ENCODE data around the gene CIZ1. TPM values are rescaled to one million over a fixed set of nuclear protein-coding genes. Genes with fewer than 3 reads are reported as not detected.

The CIZ1 gene
- total RNA-seq, 1 experiment from 2014 or later = 60.6 TPM

DNA sequence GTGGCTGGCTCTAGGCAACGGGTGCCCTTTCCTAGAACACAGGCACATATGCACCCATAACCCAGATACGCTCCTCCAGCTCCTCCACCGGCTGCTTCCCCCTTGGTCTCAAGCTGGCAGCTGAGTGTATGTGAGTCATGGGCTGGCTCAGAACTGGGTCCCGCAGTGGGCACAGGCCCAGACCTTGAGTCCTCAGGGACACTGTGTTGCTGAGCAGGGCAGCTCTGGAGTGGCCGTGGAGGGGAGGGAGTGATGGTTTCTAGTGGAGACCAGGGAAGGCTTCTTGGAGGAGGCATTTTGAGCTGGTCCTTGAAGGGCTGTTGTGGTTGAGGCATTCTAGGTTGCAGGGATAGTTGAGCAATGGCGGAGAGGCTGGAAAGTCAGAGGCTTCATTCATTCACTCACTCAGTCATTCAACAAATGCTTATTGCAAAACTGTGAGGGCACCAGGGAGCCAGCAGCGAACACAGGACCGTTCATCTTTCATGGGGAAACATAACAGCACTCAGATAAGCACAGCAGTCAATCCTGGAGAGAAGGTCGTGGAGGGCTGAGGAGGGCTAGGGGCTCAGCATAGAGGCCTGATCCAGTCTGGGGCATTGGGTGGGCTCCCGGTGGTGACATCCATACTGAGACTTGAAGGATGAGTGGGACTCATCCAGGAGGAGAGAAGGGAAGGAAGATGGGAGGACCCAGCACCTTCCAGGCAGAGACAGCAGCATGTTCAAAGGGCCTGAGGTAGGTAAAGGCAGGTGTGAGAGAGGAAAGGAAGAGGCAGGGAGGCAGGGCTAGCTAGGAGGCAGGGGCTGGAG lies 29.0 kb downstream of the CIZ1 start:
- peak; percentile 69 for DNase-seq (ENCODE audit: low spot score)

DNA sequence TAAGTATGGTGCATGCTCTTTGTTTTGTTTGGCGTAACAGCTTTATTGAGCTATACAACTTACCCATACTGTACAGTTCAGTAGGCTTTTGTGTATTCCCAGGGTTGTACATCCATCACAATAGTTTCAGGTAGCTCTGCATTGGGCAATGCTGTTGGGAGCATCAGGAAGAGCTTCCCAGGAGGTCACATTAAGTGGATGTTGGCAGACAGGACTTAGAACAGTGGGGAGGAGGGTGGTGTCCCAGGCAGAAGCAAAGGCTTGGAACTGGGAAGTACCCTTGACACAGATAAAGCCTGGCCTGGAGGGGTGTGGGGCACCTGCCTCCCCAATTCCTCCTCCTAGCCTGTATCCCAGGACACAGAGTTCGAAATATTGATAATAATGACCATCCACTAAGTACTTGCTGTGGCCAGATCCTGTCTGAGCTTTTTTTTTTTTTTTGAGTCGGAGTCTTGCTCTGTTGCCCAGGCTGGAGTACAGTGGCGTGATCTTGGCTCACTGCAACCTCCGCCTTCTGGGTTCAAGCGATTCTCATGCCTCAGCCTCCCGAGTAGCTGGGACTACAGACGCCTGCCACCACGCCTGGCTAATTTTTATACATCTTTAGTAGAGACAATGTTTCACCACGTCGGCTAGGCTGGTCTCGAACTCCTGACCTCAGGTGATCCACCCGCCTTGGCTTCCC lies 30.0 kb downstream of the CIZ1 start:
- DNase-seq (ENCODE audit: low spot score) = no peak

DNA sequence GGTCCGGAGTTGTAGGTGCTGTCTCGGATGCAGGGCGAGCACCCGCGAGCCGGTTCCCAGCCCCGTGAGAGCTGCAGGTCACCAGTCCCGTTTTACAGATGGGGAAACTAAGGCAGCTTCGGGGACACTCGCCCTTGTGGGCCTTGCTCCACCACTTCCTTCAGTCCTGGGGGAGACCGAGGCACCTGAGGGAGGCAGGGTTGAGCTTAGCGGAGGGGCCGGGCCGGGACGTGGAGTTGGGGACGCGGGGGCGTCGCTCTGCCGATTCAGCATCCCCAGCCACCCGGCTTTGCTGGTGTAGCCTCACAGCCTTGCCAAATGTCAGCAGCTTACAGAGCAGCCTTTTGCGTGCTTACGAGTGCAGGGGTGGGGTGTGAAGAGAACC lies 30.8 kb downstream of the CIZ1 start:
- no peak for DNase-seq (ENCODE audit: low spot score)

DNA sequence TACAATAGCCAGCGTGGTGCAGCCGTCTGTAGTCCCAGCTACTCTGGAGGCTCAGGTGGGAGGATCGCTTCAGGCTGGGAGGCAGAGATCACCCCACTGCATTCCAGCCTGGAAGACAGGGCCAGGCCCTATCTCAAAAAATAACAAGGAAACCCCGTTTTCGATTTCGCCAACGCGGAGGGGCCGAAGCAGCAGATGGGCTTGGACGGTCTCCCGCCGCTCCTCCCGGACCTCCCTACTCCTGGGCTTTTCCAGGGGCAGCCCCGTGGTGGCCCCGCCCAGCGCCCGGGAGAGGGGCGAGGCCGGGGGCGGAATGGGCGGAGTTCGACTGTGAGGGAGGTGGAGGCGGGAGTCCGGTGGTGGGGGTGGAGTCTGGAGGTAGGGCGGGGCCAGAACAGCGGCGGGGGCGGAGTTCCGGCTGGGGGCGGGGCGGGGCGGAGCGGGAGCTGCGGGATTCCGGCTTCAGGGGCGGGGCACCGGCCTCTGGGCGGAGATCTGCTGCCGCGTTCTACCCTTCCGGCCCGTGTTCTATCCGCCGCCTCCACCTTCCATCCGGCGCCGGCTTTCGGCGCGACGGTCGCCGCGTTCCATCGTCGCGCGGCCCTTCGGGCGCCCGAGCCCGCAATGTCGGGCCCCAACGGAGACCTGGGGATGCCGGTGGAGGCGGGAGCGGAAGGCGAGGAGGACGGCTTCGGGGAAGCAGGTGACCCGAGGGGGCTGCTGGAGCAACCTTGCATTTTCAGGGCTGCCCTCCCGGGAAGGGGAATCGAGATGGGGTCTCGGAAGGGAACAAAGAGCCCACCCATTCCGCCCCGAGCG lies 31.4 kb downstream of the CIZ1 start, which contains the start of gene BBLN:
TSS of gene BBLN (plus strand) at position 482 of the 819 bp plus-strand sequence. CDS start at position 625, 143 bp downstream.
- DNase-seq (ENCODE audit: low spot score) = peak; percentile 85

DNA sequence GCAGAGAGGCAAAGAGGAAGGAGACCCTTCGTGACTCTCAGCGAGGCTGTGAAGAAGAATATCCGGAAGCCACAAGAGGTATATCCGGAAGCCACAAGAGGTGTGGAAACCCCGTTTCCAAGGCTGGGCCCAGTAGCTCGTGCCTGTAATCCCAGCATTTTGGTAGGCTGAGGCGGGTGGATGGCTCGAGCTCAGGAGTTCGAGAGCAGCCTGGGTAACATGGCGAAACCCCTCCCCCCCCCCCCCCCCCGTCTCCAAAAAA lies 31.9 kb downstream of the CIZ1 start:
- DNase-seq (ENCODE audit: low spot score) = no peak

DNA sequence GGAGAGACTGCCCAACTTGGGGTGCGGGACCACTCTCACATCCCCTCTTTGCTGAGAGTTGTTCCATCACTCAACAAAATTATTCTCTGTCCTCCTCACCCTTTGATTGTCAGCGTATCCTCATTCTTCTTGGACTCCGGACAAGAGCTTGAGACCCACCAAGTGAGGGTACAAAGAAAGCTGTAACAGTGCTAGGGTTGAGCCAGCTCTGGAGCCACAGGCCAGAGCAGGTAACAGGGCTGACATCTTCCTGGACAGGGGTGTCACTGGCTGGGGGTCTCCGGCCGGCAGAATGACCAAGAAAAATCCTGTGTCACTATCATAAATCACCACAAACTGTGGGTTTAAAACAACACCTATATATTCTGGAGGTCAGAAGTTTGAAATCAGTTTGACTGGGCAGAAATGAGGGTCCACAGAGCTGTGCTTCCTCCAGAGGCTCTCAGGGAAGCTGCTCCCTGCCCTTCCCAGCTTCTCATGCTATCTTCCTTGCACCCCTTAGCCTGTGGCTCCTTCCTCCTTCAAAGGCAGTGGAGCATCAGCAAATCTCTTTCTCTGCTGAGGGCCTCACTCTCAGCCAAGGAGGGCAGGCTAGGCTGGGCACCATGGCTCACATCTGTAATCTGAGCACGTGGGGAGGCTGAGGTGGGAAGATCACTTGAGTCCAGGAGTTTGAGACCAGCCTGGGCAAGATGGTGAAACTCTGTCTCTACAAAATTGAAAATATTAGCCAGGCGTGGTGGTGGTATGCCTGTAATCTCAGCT lies 35.5 kb downstream of the CIZ1 start:
- no peak for DNase-seq (ENCODE audit: low spot score)

DNA sequence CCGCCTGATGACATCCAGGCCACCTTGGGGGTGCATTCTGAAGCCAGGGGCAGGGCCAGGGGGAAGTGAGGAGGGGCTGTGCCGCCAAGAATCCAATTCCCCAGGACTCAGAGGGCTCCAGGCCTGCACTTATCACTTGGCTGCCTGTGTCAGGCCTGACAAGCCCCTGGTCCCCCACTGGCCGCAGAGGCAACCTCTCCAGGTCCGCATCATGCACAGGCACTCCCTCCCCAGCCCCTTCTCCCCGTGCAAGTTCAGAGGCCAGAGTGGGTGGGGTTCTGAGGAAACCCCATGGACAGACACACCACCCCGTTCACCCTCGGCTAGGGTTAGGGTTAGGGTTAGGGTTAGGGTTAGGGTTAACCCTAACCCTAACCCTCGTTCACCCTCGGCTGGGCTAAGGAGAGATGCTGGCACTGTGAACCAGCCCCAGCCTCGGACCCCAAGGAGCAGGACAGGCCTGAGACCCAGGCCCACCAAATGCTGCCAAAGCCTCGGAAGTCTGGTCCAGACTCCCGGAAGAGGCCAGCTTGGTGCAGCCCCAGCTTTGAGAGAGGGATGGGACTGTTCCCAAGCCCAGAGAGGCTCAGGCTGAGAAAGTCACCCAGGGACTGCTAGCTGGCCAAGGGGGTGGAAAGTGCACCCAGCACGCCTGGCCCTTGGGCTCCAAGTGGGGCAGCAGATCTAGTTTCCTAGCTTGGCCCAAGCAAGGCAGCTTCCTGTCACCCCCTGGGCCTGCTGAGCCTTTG lies 37.3 kb downstream of the CIZ1 start:
- DNase-seq (ENCODE audit: low spot score) = no peak

DNA sequence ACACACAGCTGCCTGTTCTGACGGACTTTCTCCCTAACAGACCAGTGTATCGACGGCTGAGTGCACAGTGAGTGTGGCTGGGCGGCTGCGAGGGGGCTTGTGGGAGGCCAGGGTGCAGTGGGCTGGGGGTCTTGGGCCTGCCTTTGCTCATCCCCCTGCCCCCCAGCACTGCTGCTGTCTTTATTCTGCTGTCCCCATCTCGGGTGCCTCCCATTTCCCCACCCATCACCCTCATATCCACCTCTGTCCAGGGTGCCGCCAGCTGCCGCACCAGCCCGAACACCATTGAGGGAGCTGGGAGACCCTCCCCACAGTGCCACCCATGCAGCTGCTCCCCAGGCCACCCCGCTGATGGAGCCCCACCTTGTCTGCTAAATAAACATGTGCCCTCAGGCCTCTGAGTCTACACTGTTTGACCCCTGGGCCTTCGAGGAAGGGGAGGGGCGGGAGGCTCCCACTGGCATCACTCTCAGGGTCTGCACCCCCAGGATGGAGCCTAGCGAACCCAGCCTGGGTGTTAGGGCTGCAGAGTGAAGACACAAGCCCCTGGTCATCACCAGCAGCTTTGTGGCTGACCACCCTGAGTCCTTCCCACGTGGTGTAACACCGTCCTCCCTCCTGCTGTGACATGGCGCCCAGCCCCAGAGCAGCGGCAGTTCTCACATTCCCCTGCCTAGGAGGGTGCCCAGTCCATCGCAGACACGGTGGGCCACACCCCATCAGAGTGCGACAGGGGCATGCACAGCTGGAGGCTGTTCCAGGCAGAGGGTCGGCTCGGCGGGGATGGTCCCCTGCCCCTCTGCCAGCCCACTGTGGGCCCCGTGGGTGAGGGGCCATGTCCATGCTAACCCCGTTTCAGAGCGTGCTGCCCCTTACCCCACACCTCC lies 38.1 kb downstream of the CIZ1 start:
- no peak for DNase-seq (ENCODE audit: low spot score)

DNA sequence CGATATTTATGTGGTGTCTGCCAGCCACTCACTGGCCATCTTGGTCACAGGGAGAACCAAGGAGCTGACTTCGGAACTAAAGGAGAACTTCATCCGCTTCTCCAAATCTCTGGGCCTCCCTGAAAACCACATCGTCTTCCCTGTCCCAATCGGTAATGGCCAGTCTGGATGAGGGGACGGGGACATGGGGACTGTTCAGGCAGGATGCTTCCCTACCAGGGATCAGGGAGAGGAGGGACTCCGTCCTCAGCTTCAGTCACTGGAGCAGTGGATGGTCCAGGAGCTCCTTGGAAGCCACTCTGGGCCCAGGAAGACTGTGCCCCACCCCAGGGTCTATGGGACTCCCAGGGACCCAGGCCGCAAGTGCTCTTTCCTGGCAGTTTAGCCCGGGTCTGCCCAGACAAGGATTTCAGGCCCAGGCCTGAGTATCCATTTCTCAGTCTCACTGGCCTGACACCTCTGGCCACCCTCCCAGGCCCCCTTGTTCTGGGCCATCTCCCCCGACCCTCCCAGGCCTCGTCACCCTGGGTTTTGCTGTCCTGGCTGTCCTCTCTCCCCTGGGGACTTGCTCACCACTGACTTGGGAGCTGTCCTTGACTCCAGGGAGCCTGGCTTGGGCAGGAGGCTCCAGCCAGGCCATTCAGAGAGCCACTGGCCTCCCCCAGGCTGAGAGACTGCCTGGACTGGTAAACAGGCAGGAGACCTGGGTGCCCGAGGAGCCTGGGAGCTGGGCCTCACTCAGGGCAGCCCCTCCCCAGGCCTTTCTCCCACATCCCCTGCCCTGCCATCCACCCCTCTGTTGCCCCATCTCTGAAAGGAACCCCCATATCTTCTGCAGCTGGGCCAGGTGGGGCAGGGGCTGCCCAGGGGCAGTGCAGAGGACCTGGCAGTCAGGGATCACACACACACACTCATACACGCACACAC lies 39.0 kb downstream of the CIZ1 start:
- no peak for DNase-seq (ENCODE audit: low spot score)

DNA sequence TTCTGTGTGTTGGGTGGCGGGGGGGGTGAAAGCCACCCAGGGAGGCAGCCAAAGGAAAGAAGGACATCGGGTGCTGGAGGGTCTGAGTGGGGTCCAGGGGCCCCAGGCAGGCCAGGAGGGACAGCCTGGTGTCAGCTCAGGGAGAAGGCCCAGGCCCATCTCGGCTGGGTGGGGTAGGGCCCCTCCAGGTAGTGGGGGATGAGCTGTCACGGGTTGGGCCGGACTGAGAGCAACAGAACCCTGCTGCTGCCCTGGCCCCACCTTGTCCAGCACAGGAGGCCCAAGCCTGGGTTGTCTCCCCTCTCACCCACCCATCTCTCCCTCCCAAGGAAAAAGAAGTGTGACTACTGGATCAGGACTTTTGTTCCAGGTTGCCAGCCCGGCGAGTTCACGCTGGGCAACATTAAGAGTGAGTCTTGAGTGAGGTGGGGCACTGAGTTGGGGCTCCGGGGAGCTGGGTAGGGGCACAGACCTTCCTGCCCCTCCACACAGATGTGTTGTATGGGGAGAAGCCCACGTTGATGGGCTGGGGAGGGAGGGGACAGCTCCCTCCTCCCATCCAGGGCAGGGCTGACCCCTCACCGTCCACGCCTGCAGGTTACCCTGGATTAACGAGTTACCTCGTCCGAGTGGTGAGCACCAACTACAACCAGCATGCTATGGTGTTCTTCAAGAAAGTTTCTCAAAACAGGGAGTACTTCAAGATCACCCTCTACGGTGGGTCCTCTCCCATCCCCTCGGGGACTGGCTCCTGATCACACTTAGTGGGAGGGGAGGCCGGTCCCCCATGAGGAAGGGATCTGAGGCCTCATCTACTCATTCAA lies 39.9 kb downstream of the CIZ1 start:
- DNase-seq (ENCODE audit: low spot score) = no peak

DNA sequence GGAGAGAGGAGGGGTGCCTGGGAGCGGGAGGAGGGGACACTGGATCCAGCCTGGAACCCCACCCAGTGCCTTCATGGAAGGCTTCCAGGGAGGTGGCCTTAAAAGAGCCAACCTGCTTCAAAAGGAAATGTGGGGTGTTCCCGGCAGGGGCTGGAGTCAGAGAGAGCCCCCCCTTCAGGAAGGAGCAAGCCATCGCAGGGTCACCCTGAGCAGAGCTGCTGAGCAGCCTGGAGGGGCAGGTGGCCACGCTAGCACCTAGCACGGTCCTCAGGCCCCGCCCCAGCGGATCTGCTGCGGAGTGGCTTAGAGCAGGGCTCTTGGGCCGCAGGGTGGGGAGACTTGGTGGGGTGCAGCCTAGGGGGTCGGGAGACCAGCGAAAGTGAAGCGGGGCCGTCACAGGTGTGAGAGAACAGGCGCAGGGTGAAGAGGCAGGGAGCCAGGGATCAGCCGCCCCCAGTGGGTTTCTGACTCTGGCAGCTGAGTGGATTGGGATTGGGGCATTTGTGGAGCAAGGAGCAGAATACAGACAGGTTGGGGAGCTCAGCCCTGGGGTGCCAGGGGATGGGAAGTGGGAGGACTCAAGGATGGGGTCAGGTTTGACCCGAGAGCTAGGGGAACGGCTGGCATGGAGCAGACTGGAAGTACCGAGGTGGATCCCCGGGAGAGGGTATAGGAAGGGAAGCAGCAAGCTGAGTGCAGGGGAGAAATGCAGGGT lies 40.6 kb downstream of the CIZ1 start:
- no peak for DNase-seq (ENCODE audit: low spot score)

DNA sequence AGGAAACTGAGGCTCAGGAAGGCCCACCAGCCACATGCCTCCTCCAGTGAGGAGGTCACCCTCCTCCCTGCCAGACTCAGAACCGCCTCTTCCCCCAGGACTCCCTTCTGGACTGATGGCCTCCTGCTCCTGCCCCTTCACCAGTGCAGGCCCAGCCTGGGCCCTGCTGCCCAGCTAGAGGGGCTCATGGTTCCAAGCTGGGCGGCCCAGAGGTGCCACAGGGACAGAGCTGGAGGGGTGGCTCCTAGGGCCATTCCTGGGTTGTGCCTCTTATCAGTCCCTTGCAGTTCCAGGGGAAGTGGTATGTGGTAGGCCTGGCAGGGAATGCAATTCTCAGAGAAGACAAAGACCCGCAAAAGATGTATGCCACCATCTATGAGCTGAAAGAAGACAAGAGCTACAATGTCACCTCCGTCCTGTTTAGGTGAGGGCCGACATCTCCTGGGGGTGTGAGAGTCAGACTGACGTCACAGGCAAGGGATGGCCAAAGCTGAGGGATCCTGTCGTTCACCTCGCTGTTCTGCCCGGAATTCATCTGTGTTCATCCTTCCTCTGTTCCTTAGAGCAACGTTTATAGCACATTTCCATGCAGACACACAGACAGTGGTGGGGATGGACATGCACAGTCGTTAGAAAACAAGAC lies 41.3 kb downstream of the CIZ1 start:
- no peak for DNase-seq (ENCODE audit: low spot score)

DNA sequence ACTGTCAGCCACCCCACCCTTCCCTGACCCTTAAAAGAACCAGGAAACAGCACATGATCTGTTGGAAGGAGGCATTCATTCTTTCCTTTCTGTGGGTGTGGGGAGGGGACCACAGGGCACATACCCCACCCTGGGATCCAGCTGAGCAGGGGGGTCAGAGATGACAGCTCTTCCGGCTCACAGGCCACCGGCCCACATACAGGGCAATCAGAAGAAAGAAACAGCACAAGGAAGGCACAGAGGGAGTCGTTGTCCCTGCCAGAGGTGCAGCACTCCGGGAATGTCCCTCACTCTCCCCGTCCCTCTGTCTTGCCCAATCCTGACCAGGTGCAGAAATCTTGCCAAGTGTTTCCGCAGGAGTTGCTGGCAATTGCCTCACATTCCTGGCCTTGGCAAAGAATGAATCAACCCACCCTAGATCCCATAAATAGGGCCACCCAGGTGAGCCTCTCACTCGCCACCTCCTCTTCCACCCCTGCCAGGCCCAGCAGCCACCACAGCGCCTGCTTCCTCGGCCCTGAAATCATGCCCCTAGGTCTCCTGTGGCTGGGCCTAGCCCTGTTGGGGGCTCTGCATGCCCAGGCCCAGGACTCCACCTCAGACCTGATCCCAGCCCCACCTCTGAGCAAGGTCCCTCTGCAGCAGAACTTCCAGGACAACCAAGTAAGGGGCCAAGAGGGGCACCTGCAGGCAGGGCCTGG lies 42.2 kb downstream of the CIZ1 start, which contains the start of gene LCN2:
TSS of gene LCN2 (plus strand) at position 453 of the 701 bp plus-strand sequence. CDS start at position 526, 73 bp downstream.
- peak; percentile 72 for DNase-seq (ENCODE audit: low spot score)

DNA sequence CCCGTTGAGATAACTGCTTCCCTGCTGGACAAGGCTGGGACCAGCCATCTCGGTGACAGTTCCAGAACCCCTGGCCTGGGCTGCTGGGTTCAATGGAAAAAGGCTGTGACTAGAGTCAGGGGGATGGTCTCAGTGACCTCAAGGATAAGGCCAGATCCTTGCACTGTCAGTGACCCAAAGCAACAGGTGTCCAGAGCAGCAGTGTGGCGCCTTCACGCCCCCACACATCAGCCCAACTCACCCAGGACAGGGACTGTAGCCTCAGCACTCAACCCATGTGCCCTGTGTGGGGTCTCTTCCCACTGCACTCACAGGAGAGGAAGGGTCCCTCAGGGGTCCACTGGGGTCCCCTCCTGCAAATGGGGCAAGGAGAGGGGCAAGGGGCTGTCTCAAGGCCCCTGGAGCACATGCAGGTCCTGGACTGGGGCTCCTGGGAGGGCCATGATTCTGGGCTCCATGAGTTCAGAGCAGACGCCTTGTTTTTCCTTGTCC lies 42.8 kb downstream of the CIZ1 start:
- DNase-seq (ENCODE audit: low spot score) = no peak

DNA sequence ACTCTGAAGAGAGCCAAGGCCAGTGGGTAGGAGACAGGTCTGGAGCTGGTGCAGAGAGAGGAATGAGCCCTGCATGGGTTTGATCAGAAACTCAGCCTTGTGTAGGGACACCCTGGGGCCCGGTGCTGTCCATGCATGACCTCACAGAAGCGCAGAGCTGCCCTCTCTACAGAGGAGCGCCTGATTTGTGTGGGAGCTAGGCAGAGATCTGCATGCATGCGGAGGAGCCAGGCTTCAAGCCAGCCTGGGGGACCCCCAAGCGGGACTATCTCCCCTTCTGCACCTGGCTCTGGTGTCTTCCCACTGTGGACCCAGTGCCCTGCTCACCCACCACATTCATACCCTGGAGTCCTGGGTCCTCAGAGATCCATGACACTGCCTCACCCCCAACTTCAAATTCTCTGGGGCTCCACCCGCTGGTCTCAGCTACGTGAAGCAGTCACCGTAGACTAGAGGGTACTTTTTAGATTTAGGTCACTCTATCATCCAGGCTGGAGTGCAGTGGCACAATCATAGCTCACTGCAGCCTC lies 44.7 kb downstream of the CIZ1 start:
- no peak for DNase-seq (ENCODE audit: low spot score)

DNA sequence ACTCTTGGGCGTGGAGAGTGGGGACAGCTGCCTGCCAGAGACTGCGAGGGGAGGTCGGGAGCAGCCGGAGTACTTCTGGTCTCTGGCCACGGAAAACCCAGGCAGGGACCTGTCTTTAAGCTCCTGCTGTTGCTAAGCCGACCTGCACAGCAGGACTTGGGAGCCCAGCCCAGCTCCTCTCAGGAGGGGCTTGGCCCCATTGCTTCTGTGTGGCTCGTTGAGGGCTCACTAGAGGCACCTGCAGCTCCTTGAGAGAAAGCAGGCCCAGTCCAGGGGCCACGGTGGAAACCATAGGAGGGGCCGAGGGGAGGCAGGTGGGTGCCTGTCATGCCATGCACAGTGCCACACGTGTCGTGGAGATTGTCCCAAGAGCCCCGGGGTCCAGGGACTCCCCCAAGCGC lies 45.4 kb downstream of the CIZ1 start:
- no peak for DNase-seq (ENCODE audit: low spot score)

Data from A172 (cell line).